ENCODE results near the gene LPP. TPM values are rescaled to one million over a fixed set of nuclear protein-coding genes. Genes with fewer than 3 reads are reported as not detected.

Gene LPP
- total and polyA plus RNA-seq, 2 of the 13 experiments (the other 11 are each of a cell fraction or from before 2014, with no cell fraction given): 19.2 to 29.9 TPM

GRCh38 chr3:188746291-188746783 is 592.4 kb downstream of the LPP start (continued):
- TF ChIP-seq REL (CRISPR knock-in tag; conservative IDR thresholded peaks at IDR 0.05): no peak
- no peak for TF ChIP-seq THAP7 (CRISPR knock-in tag; IDR thresholded peaks at IDR 0.05)
- TF ChIP-seq ZZZ3 (CRISPR knock-in tag; IDR thresholded peaks at IDR 0.05; ENCODE audit: borderline replicate concordance): no peak
- TF ChIP-seq NR2F6 (IDR thresholded peaks at IDR 0.05): peak; percentile 96
- TF ChIP-seq NR2F6 (CRISPR knock-in tag; IDR thresholded peaks at IDR 0.05): peak; percentile 87; the same call in 1 of the 2 replicates
- TF ChIP-seq ZNF350 (CRISPR knock-in tag; IDR thresholded peaks at IDR 0.05; ENCODE audit: borderline replicate concordance, low read depth): no peak
- no peak for TF ChIP-seq NBN (conservative IDR thresholded peaks at IDR 0.05)
- peak; percentile 64; the same call in 1 of the 2 replicates for TF ChIP-seq ZNF256 (CRISPR knock-in tag; conservative IDR thresholded peaks at IDR 0.05)
- no peak for TF ChIP-seq ARNT2 (CRISPR knock-in tag; IDR thresholded peaks at IDR 0.05; ENCODE audit: low read depth)
- TF ChIP-seq, protein P1, sequence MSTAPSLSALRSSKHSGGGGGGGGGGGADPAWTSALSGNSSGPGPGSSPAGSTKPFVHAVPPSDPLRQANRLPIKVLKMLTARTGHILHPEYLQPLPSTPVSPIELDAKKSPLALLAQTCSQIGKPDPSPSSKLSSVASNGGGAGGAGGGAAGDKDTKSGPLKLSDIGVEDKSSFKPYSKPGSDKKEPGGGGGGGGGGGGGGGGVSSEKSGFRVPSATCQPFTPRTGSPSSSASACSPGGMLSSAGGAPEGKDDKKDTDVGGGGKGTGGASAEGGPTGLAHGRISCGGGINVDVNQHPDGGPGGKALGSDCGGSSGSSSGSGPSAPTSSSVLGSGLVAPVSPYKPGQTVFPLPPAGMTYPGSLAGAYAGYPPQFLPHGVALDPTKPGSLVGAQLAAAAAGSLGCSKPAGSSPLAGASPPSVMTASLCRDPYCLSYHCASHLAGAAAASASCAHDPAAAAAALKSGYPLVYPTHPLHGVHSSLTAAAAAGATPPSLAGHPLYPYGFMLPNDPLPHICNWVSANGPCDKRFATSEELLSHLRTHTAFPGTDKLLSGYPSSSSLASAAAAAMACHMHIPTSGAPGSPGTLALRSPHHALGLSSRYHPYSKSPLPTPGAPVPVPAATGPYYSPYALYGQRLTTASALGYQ (CRISPR knock-in tag; IDR thresholded peaks at IDR 0.05): peak; percentile 99
- TF ChIP-seq KAT2B (IDR thresholded peaks at IDR 0.05; ENCODE audit: borderline replicate concordance, low read depth, low read length): no peak
- TF ChIP-seq KDM4B (CRISPR knock-in tag; IDR thresholded peaks at IDR 0.05): peak; percentile 94; the same call in 1 of the 2 replicates
- TF ChIP-seq ZSCAN31 (CRISPR knock-in tag; IDR thresholded peaks at IDR 0.05; ENCODE audit: low read depth): peak; percentile 59; the same call in 1 of the 2 replicates
- TF ChIP-seq ZNF83 (CRISPR knock-in tag; IDR thresholded peaks at IDR 0.05; ENCODE audit: borderline replicate concordance): no peak
- no peak for TF ChIP-seq PAF1 (CRISPR knock-in tag; IDR thresholded peaks at IDR 0.05)
- TF ChIP-seq NR2F2 (IDR thresholded peaks at IDR 0.05; ENCODE audit: borderline replicate concordance, low read depth): peak; percentile 97
- TF ChIP-seq HNRNPK (IDR thresholded peaks at IDR 0.05; ENCODE audit: low read depth, low read length, poor library complexity, severe bottlenecking): no peak
- TF ChIP-seq ZNF572 (CRISPR knock-in tag; IDR thresholded peaks at IDR 0.05): no peak
- peak; percentile 74; the same call in 1 of the 2 replicates for TF ChIP-seq KLF6 (CRISPR knock-in tag; IDR thresholded peaks at IDR 0.05)
- 0 out of 2 replicates have a peak, but pooled peaks have one; percentile 75 for TF ChIP-seq RNF219 (CRISPR knock-in tag; IDR thresholded peaks at IDR 0.05)
- TF ChIP-seq, protein P2, sequence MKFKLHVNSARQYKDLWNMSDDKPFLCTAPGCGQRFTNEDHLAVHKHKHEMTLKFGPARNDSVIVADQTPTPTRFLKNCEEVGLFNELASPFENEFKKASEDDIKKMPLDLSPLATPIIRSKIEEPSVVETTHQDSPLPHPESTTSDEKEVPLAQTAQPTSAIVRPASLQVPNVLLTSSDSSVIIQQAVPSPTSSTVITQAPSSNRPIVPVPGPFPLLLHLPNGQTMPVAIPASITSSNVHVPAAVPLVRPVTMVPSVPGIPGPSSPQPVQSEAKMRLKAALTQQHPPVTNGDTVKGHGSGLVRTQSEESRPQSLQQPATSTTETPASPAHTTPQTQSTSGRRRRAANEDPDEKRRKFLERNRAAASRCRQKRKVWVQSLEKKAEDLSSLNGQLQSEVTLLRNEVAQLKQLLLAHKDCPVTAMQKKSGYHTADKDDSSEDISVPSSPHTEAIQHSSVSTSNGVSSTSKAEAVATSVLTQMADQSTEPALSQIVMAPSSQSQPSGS (CRISPR knock-in tag; IDR thresholded peaks at IDR 0.05): peak; percentile 96
- no peak for TF ChIP-seq POLR2G (IDR thresholded peaks at IDR 0.05; ENCODE audit: low read depth, low read length)
- TF ChIP-seq ZNF598 (CRISPR knock-in tag; IDR thresholded peaks at IDR 0.05; ENCODE audit: borderline replicate concordance): no peak
- TF ChIP-seq ZMYM2 (CRISPR knock-in tag; IDR thresholded peaks at IDR 0.05): peak; percentile 92
- TF ChIP-seq MATR3 (CRISPR knock-in tag; IDR thresholded peaks at IDR 0.05): no peak
- TF ChIP-seq MXI1 (IDR thresholded peaks at IDR 0.05; ENCODE audit: borderline replicate concordance, low read depth, low read length): peak; percentile 38; the same call in 1 of the 3 replicates
